Stomach (tissue), 9 donors: ENCODE data around the gene ATG7. TPM values are rescaled to one million over a fixed set of nuclear protein-coding genes. Genes with fewer than 3 reads are reported as not detected.

ENCODE experiments used
- DNase-seq, 2 donors: peaks; one replicate each; pipeline versions ENCODE4 v3.0.0 to v3.0.0-alpha.2; 2013 to 2019
- H3K27ac ChIP-seq, 5 donors: fragments of 200-600 bp in 4 of 5; sonication (generic) in 4 of 5; one replicate each; pipeline ENCODE4 v1.5.1; 2013 to 2019; ENCODE audit warnings: mild to moderate bottlenecking in 1 of 5, moderate library complexity in 1 of 5
- H3K27me3 ChIP-seq, 3 donors: fragments of 200-600 bp; sonication (generic); one replicate each; pipeline ENCODE4 v1.5.1; 2017 to 2019; ENCODE audit warnings: mixed run types in 1 of 3
- H3K36me3 ChIP-seq, 4 donors: fragments of 200-600 bp; sonication (generic); 1 replicate in 3 of 4; 2 replicates in 1 of 4; pipeline ENCODE4 v1.5.1; 2016 to 2019
- H3K4me1 ChIP-seq, 4 donors: fragments of 200-600 bp; sonication (generic); one replicate each; pipeline ENCODE4 v1.5.1; 2016 to 2019
- H3K4me3 ChIP-seq, 4 donors: fragments of 200-600 bp; sonication (generic) in 3 of 4; one replicate each; pipeline ENCODE4 v1.5.1; 2016 to 2019; ENCODE audit warnings: mild to moderate bottlenecking in 1 of 4
- H3K9me3 ChIP-seq, 4 donors: fragments of 200-600 bp; sonication (generic); one replicate each; pipeline ENCODE4 v1.5.1; 2016 to 2019
- EP300 ChIP-seq: sonication (generic); formaldehyde crosslinking; IDR thresholded peaks from one replicate; pipeline ENCODE4 v1.6.1; 2017; ENCODE audit warnings: antibody characterized with exemption
- POLR2A ChIP-seq, 4 donors: fragments of 450-650 bp; IDR thresholded peaks; one replicate each; pipeline ENCODE4 v1.6.1; 2016; ENCODE audit warnings: antibody characterized with exemption in 4 of 4, control low read depth in 2 of 4, mild to moderate bottlenecking in 1 of 4, moderate library complexity in 1 of 4
- POLR2AphosphoS5 ChIP-seq, 3 donors: sonication (generic); formaldehyde crosslinking; IDR thresholded peaks; one replicate each; pipeline ENCODE4 v1.6.1; 2016; ENCODE audit warnings: antibody characterized with exemption in 3 of 3
- WGBS, 5 donors: extraction: QIAGEN DNeasy Blood & Tissue Kit in 3 of 5; methylation state at CpG; one replicate each; pipeline versions ENCODE4 v1.1.5 to v1.1.7; 2013 to 2018; 5-methylcytosine and 5-hydroxymethylcytosine counted together
- intact Hi-C: fragments of 100-400 bp; cut with DNase I; formaldehyde crosslinking; loops from one replicate; pipeline ENCODE4 v1.15.1; 2023; ENCODE audit warnings: low total_unique reads
- polyA plus RNA-seq, 3 donors: library from polyadenylated mRNA; stranded (reverse); fragments of 200-250 nt; gene quantifications; one replicate each; pipeline ENCODE4 v1.2.3, GENCODE V29; 2013
- total RNA-seq, 5 donors: library from RNA; depleted of rRNA; stranded (reverse); fragments of >200 nt; gene quantifications; one replicate each; pipeline versions ENCODE4 v1.1.0 to v1.2.3, GENCODE V29; 2014 to 2016
- TF ChIP-seq, protein P1 (sequence below), 7 experiments: fragments of 450-650 bp in 4 of 7; fragments of 200-600 bp in 3 of 7; sonication (generic) in 3 of 7; IDR thresholded peaks; one replicate each; pipeline ENCODE4 v1.5.1; 2016 to 2019; ENCODE audit warnings: antibody characterized with exemption in 7 of 7, control low read depth in 2 of 7, mild to moderate bottlenecking in 1 of 7
- donor health status: healthy with polysubstance abuse.
- donor health status: Bipolar disorder and iron deficiency.
- donor health status: healthy.

Gene ATG7
- total and polyA plus RNA-seq, 8 donors = 6.8 to 167 (median 15.1) TPM

DNA sequence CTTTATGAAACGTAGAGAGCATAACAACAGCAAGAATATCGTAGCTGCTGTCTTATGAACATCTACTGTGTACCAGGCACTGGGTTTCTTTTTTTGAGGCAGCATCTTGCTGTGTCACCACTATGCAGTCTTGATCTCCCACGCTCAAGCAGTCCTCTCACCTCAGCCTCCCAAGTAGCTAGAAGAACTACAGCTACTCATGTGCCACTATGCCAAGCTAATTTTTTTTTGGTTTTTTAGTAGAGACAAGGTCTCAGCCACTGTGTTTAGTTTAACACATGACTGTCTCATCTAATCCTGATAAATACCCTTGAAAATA lies 241.6 kb downstream of the ATG7 start:
- no peaks in the 10 kb centered on the region for H3K27me3 ChIP-seq
- 65 to 91% (median 84%) methylated on average over 3 of the region's 3 CpGs for WGBS, 5 donors
- TF ChIP-seq POLR2AphosphoS5 (IDR thresholded peaks at IDR 0.05) = no peak
- TF ChIP-seq EP300 = no peak
- TF ChIP-seq, protein P1, sequence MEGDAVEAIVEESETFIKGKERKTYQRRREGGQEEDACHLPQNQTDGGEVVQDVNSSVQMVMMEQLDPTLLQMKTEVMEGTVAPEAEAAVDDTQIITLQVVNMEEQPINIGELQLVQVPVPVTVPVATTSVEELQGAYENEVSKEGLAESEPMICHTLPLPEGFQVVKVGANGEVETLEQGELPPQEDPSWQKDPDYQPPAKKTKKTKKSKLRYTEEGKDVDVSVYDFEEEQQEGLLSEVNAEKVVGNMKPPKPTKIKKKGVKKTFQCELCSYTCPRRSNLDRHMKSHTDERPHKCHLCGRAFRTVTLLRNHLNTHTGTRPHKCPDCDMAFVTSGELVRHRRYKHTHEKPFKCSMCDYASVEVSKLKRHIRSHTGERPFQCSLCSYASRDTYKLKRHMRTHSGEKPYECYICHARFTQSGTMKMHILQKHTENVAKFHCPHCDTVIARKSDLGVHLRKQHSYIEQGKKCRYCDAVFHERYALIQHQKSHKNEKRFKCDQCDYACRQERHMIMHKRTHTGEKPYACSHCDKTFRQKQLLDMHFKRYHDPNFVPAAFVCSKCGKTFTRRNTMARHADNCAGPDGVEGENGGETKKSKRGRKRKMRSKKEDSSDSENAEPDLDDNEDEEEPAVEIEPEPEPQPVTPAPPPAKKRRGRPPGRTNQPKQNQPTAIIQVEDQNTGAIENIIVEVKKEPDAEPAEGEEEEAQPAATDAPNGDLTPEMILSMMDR (IDR thresholded peaks at IDR 0.05) = no peak
- no peak for TF ChIP-seq POLR2A (IDR thresholded peaks at IDR 0.05)
- intact Hi-C loops = no loop called here
- H3K27ac ChIP-seq = peak overlapping the region; percentile 24 to 84 (median 73)
- peaks cover 33 to 49% (median 40%) of the 10 kb centered on the region in 4 donors for H3K4me1 ChIP-seq
- H3K9me3 ChIP-seq = no peaks in the 10 kb centered on the region
- no peak overlapping the region for H3K4me3 ChIP-seq
- no peaks in the 10 kb centered on the region for H3K36me3 ChIP-seq
- no peak for DNase-seq

DNA sequence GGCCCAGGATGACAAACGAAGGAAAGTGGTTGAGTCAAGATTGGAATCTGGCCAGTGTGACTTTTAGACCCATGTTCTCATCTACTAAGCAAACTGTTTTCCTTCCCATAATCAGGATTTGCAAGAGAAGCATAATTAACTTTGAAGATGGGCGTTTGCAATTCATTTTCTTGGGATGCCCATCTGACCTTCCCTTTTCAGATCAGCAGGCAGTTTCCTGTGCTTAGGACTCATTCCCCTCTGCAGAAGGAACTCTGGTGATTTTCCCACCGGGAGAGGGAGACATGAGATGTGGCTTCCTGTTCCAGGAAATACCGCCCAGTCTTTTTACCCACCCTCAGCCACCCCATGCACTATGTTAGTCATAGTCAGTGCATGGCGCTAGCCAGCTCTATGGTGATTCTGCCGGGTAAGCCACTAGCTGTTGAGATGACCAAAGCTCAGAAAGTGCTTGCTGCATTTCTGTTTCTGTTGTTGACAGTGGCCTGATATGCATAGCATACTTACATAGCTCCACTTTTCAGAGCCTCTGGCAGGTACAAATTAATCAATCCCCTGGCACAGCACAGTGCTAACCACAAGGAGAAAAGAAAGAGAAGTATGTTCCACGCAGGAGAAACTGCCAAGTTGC lies 242.1 kb downstream of the ATG7 start:
- intact Hi-C loops = no loop called here
- H3K27me3 ChIP-seq = no peaks in the 10 kb centered on the region
- H3K4me3 ChIP-seq = no peak overlapping the region
- no peak for TF ChIP-seq POLR2A (IDR thresholded peaks at IDR 0.05)
- TF ChIP-seq, protein P1 (IDR thresholded peaks at IDR 0.05) = no peak
- TF ChIP-seq EP300 = no peak
- peak in 2 of 3 donors; percentile 19 to 85 for TF ChIP-seq POLR2AphosphoS5 (IDR thresholded peaks at IDR 0.05)
- H3K4me1 ChIP-seq = peaks cover 27 to 44% (median 36%) of the 10 kb centered on the region in 4 donors
- no peaks in the 10 kb centered on the region for H3K9me3 ChIP-seq
- peak overlapping the region; percentile 61 to 84 (median 73) for H3K27ac ChIP-seq
- 11 to 30% (median 17%) methylated on average over 7 of the region's 7 CpGs for WGBS, 5 donors
- DNase-seq = peak; percentile 48 to 64
- no peaks in the 10 kb centered on the region for H3K36me3 ChIP-seq

DNA sequence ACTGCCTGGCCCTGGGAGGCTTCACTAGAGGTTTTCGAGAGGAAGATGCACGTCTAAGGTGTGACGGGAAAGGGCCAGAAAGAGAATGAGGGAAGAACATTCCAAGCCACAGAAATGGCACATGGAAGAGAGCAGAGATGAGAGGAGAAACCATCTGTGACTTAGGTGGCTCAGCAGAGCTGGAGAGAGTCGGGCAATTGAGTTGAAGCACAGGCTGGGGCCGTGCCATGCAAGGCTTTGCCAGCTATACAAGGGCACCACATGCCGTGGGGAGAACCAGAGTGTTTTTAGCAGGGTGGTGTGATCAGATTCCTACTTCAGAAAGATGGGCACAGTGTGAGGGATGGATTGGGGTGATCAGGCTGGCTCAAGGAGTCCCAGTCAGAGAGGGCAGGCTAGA lies 245.4 kb downstream of the ATG7 start:
- no peak for DNase-seq
- peaks cover 15 to 30% (median 21%) of the 10 kb centered on the region in 4 donors for H3K4me1 ChIP-seq

DNA sequence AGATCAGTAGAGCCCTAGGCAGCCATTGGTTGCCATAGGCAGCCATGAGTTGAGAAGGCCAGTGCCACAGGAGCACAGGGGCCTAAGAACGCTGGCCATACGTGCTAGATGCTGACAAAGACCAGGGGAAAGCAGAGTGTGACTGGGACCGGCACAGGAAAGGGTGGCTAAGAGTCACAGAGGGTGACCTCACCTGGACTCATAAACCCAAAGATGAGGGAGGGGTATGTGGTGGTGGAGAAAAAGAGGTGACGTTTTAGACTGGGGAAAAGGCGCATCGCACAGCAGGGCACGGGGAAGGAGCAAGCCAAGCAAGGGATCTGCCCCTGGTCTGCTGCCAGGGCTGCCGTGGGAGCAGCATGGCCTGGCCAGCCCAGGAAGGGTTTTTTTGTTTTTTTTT lies 249.0 kb downstream of the ATG7 start:
- Histone ChIP-seq H3K27ac (no peak overlapping the region), H3K36me3 (no peaks in the 10 kb centered on the region), H3K4me3 (no peak overlapping the region), H3K27me3 (no peaks in the 10 kb centered on the region), H3K9me3 (no peaks in the 10 kb centered on the region), H3K4me1 (peaks cover 0 to 20% (median 0%) of the 10 kb centered on the region in 4 donors)
- intact Hi-C loops = no loop called here
- TF ChIP-seq POLR2AphosphoS5 (IDR thresholded peaks at IDR 0.05) (no peak), POLR2A (IDR thresholded peaks at IDR 0.05) (no peak), EP300 (no peak)
- TF ChIP-seq, protein P1 (IDR thresholded peaks at IDR 0.05) = no peak
- no peak for DNase-seq
- 91 to 99% (median 97%) methylated on average over 8 of the region's 8 CpGs for WGBS, 5 donors

More for the DNA sequence above, 245.4 kb downstream of the ATG7 start:
- intact Hi-C loops = no loop called here
- no peaks in the 10 kb centered on the region for H3K9me3 ChIP-seq
- no peak overlapping the region for H3K27ac ChIP-seq
- no peak overlapping the region for H3K4me3 ChIP-seq
- no peaks in the 10 kb centered on the region for H3K27me3 ChIP-seq
- no peaks in the 10 kb centered on the region for H3K36me3 ChIP-seq
- TF ChIP-seq, protein P1 (IDR thresholded peaks at IDR 0.05) = no peak
- TF ChIP-seq POLR2A (IDR thresholded peaks at IDR 0.05) (no peak), POLR2AphosphoS5 (IDR thresholded peaks at IDR 0.05) (no peak), EP300 (no peak)
- WGBS, 5 donors = 94 to 96% (median 95%) methylated on average over 6 of the region's 6 CpGs
